HepG2 (cell line): ENCODE results near the gene IL1RL2. TPM values are rescaled to one million over a fixed set of nuclear protein-coding genes. Genes with fewer than 3 reads are reported as not detected.

Experiments
- ATAC-seq: fragments of 200-7000 bp; cut with Tn5 transposase; 3 replicates; pipeline ENCODE4 v1.9.1; 2020; ENCODE audit warnings: mild to moderate bottlenecking, moderate library complexity
- BruUV-seq: library from RNA; stranded (reverse); fragments of 400-500 nt; replicated peaks from 2 replicates; lab custom pipeline; 2021; lab: Mats Ljungman, UMichigan
- CTCF ChIA-PET: fragments of 300-600 bp; formaldehyde crosslinking; extraction: SDS; loops from one replicate; lab custom pipeline; 2021; ENCODE audit warnings: low total read pairs, inconsistent platforms, low intra/inter-chr PET ratio; lab: Yijun Ruan, JAX
- POLR2A ChIA-PET: fragments of 350-600 bp; sonication (Branson Sonifier 250); formaldehyde crosslinking; loops from one replicate; lab custom pipeline; 2020; ENCODE audit warnings: antibody characterized with exemption, inconsistent platforms; lab: Yijun Ruan, JAX
- DNase-seq: peaks from one replicate; pipeline ENCODE4 v3.0.0-alpha.2; 2015; ENCODE audit warnings: low spot score
- FAIRE-seq: peaks from 3 replicates; lab custom pipeline; 2011; peaks lifted over from hg19 to GRCh38; lab: Jason Lieb, UNC
- H2AFZ ChIP-seq: one replicate; pipeline ENCODE4 v1.6.1; 2011; ENCODE audit warnings: low read length, inconsistent platforms
- H3K27ac ChIP-seq: fragments of 300-600 bp; 3 replicates; pipeline ENCODE4 v1.8.0; 2011; ENCODE audit warnings: mixed run types, mild to moderate bottlenecking, mixed read lengths, low read length, inconsistent platforms; ENCODE audit not compliant: insufficient read depth; ENCODE audit errors: extremely low read length
- H3K27me3 ChIP-seq, 2 experiments: fragments of 200-600 bp in 1 of 2; 2 replicates in 1 of 2; 3 replicates in 1 of 2; pipeline versions ENCODE4 v1.6.0 to v1.8.0; 2011; ENCODE audit warnings: low read length in 2 of 2, mild to moderate bottlenecking in 2 of 2, moderate library complexity in 2 of 2, inconsistent platforms in 1 of 2; ENCODE audit not compliant: insufficient read depth in 2 of 2, control insufficient read depth in 1 of 2
- H3K36me3 ChIP-seq, 2 experiments: fragments of 200-600 bp in 1 of 2; replicated peaks in 1 of 2; 2 replicates in 1 of 2; 3 replicates in 1 of 2; pipeline versions ENCODE4 v1.5.1 to v1.8.0; 2011; ENCODE audit warnings: low read length in 2 of 2, inconsistent platforms in 1 of 2; ENCODE audit not compliant: insufficient read depth in 2 of 2, control insufficient read depth in 1 of 2
- H3K4me1 ChIP-seq: 2 replicates; pipeline ENCODE4 v1.5.1; 2012; ENCODE audit warnings: low read length, inconsistent platforms; ENCODE audit not compliant: insufficient read depth
- H3K4me2 ChIP-seq: 2 replicates; pipeline ENCODE4 v1.6.0; 2011; ENCODE audit warnings: low read depth, low read length, inconsistent platforms
- H3K4me3 ChIP-seq, 3 experiments: fragments of 200-600 bp in 1 of 3; sonication (generic), shearing (Covaris generic) in 1 of 3; replicated peaks in 1 of 3; 2 replicates each; pipeline ENCODE4 v1.5.1; 2011 to 2016; ENCODE audit warnings: low read length in 3 of 3, inconsistent platforms in 2 of 3, low read depth in 2 of 3, mild to moderate bottlenecking in 2 of 3, control low read depth in 1 of 3, mixed read lengths in 1 of 3; ENCODE audit not compliant: insufficient read depth in 1 of 3
- H3K79me2 ChIP-seq: one replicate; pipeline ENCODE4 v1.6.1; 2011; ENCODE audit warnings: low read length, inconsistent platforms; ENCODE audit not compliant: insufficient read depth
- H3K9ac ChIP-seq: 2 replicates; pipeline ENCODE4 v1.6.0; 2011; ENCODE audit warnings: mild to moderate bottlenecking, low read depth, low read length, inconsistent platforms; ENCODE audit not compliant: insufficient read depth
- H3K9me3 ChIP-seq: 2 replicates; pipeline ENCODE4 v1.5.1; 2012; ENCODE audit warnings: mild to moderate bottlenecking, low read length
- H4K20me1 ChIP-seq: 2 replicates; pipeline ENCODE4 v1.6.0; 2011; ENCODE audit warnings: inconsistent platforms, mild to moderate bottlenecking, low read length, moderate library complexity; ENCODE audit not compliant: insufficient read depth
- WGBS: methylation state at CpG from one replicate; pipeline ENCODE4 v1.1.6; 2017; ENCODE audit warnings: low lambda C conversion rate; 5-methylcytosine and 5-hydroxymethylcytosine counted together
- in situ Hi-C: cut with HindIII; loops from 2 replicates; pipeline ENCODE4 v1.10.0; 2017; ENCODE audit warnings: low pct_unique_long_range_greater_than_20kb; ENCODE audit not compliant: extremely low pct_ligation_motif_present
- intact Hi-C: fragments of 100-400 bp; cut with micrococcal nuclease; formaldehyde crosslinking; loops from one replicate; pipeline ENCODE4 v1.10.0; 2022; ENCODE audit not compliant: unreplicated experiment
- polyA plus RNA-seq, 8 experiments: library from polyadenylated mRNA; depleted of rRNA in 3 of 8; stranded (reverse) in 7 of 8; unstranded in 1 of 8; fragments of >200 nt; fragmentation: Illumina TruSeq in 4 of 8; extraction: Trizol in 4 of 8; gene quantifications; 2 replicates each; pipeline versions ENCODE4 v1.2.1 to v1.2.3, GENCODE V29; 2011 to 2016; ENCODE audit warnings: low read depth in 4 of 8, missing spikeins in 1 of 8, mixed read lengths in 1 of 8; ENCODE audit not compliant: insufficient read depth in 1 of 8
- total RNA-seq, 5 experiments: library from RNA; depleted of rRNA; stranded (reverse); fragments of >200 nt; fragmentation: Illumina TruSeq; extraction: Trizol; gene quantifications; 2 replicates each; pipeline ENCODE4 v1.2.3, GENCODE V29; 2016; ENCODE audit warnings: low read depth in 1 of 5
- TF ChIP-seq, protein P1 (sequence below), 2 experiments: sonication (generic) in 1 of 2; formaldehyde crosslinking in 1 of 2; IDR thresholded peaks; 2 replicates each; pipeline versions ENCODE4 v1.4.0 to v1.6.1; 2016 to 2020; ENCODE audit warnings: borderline replicate concordance in 1 of 2, low read depth in 1 of 2, mild to moderate bottlenecking in 1 of 2, missing genetic modification reagents in 1 of 2
- TF ChIP-seq, protein P2 (sequence below): sonication (generic); formaldehyde crosslinking; IDR thresholded peaks from 2 replicates; pipeline ENCODE4 v1.4.0; 2020; ENCODE audit warnings: missing genetic modification reagents

The IL1RL2 gene
- total and polyA plus RNA-seq, 2 of the 13 experiments (the other 11 are each of a cell fraction or from before 2014, with no cell fraction given), result 0.03 TPM; not detected in 1

DNA sequence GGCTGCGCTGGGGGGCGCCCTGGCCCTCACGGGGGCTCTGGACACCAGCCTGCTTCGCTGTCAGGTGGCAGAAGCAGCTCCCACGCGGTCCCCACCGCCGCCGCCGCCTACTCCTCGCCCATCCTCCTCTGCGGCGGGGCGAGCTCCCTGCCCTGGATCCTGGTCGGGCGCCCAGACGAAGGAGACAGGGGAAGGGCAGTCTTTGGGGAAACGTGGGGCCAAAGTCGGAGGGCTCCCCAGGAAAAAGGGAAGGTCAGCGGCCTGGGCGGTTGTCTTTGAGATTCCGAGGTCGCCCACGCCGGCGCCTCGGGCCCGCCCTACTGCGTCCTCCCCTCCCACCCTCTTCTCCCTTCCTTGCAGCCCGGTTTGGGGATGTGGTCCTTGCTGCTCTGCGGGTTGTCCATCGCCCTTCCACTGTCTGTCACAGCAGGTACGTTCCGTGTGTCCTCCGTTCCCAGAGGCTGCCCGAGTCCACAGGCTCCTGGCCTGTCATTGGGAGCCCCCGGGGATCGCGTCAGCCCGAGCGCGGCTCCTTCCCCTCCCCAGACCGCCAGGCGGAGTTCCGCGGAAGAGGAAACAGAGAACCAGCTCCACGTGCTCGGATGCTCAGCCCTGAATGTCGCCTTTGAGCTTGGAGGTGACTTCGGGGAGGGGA is 800 bp downstream of the IL1RL2 start:
- TF ChIP-seq, protein P1, sequence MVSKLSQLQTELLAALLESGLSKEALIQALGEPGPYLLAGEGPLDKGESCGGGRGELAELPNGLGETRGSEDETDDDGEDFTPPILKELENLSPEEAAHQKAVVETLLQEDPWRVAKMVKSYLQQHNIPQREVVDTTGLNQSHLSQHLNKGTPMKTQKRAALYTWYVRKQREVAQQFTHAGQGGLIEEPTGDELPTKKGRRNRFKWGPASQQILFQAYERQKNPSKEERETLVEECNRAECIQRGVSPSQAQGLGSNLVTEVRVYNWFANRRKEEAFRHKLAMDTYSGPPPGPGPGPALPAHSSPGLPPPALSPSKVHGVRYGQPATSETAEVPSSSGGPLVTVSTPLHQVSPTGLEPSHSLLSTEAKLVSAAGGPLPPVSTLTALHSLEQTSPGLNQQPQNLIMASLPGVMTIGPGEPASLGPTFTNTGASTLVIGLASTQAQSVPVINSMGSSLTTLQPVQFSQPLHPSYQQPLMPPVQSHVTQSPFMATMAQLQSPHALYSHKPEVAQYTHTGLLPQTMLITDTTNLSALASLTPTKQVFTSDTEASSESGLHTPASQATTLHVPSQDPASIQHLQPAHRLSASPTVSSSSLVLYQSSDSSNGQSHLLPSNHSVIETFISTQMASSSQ (IDR thresholded peaks at IDR 0.05; ENCODE audit: low read depth), result no peak
- TF ChIP-seq, protein P1 (CRISPR knock-in tag; IDR thresholded peaks at IDR 0.05; ENCODE audit: borderline replicate concordance), result no peak
- TF ChIP-seq, protein P2, sequence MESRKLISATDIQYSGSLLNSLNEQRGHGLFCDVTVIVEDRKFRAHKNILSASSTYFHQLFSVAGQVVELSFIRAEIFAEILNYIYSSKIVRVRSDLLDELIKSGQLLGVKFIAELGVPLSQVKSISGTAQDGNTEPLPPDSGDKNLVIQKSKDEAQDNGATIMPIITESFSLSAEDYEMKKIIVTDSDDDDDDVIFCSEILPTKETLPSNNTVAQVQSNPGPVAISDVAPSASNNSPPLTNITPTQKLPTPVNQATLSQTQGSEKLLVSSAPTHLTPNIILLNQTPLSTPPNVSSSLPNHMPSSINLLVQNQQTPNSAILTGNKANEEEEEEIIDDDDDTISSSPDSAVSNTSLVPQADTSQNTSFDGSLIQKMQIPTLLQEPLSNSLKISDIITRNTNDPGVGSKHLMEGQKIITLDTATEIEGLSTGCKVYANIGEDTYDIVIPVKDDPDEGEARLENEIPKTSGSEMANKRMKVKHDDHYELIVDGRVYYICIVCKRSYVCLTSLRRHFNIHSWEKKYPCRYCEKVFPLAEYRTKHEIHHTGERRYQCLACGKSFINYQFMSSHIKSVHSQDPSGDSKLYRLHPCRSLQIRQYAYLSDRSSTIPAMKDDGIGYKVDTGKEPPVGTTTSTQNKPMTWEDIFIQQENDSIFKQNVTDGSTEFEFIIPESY (CRISPR knock-in tag), result 0 out of 2 replicates have a peak, but pooled peaks have one; percentile 35
- Histone ChIP-seq H3K4me1 (peaks cover 37% of the 10 kb centered on the region), H3K9ac (no peak overlapping the region), H3K27ac (no peak overlapping the region), H3K4me2 (no peak overlapping the region), H3K27me3 (no peaks in the 10 kb centered on the region), H3K79me2 (no peaks in the 10 kb centered on the region), H2AFZ (no peak overlapping the region), H4K20me1 (no peaks in the 10 kb centered on the region), H3K36me3 (no peaks in the 10 kb centered on the region), H3K9me3 (no peaks in the 10 kb centered on the region), H3K4me3 (no peak overlapping the region)
- DNase-seq, result no peak
- BruUV-seq, result no TSS peak
- CTCF ChIA-PET, result no interaction called here
- in situ Hi-C loops, result no loop called here
- FAIRE-seq, result no peak
- POLR2A ChIA-PET, result no interaction called here
- intact Hi-C loops, result no loop called here
- 87% methylated on average over 50 of the region's 50 CpGs for WGBS
- ATAC-seq, result no peak; the same call in 2 of the 3 replicates
